ENCODE results near the gene C1QTNF8.
A peak's percentile ranks its signal among the peaks of the same experiment; 100 is the strongest.

The C1QTNF8 gene

GRCh38 chr16:1108299-1109252 lies 12.5 kb upstream of the C1QTNF8 start:
- DNase-seq (ENCODE audit: insufficient read length, low spot score), result no peak
- FAIRE-seq, result no peak
- TF ChIP-seq CTCF (IDR thresholded peaks at IDR 0.05; ENCODE audit: insufficient read depth, missing control alignments), result no peak

- FAIRE-seq (no peak), DNase-seq (ENCODE audit: insufficient read length, low spot score) (no peak)
- no peak for TF ChIP-seq CTCF (IDR thresholded peaks at IDR 0.05; ENCODE audit: insufficient read depth, missing control alignments)
Measured at GRCh38 chr16:1107731-1108130, 11.7 kb upstream of the C1QTNF8 start.

DNA sequence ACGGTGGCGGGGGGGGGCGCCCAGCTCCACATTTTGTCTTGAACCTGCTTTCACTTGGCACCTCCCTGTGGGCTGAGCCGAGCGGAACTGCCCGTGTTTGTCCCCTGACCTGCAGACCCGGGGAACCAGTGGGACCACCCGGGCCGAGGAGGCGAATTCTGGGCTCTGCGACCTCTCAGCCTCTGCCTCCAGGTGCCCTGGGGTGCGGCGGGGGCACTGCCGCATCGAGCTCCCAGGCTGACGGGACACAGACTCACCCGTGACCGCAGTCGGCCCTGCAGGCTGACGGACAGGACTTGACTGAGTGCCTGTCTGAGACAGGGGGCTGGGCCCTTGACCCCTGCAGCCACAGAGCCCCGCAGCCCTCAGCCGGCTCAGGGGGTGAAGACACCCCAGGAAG lies 11.1 kb upstream of the C1QTNF8 start:
- TF ChIP-seq CTCF (IDR thresholded peaks at IDR 0.05; ENCODE audit: insufficient read depth, missing control alignments), result no peak
- FAIRE-seq (no peak), DNase-seq (ENCODE audit: insufficient read length, low spot score) (no peak)

DNA sequence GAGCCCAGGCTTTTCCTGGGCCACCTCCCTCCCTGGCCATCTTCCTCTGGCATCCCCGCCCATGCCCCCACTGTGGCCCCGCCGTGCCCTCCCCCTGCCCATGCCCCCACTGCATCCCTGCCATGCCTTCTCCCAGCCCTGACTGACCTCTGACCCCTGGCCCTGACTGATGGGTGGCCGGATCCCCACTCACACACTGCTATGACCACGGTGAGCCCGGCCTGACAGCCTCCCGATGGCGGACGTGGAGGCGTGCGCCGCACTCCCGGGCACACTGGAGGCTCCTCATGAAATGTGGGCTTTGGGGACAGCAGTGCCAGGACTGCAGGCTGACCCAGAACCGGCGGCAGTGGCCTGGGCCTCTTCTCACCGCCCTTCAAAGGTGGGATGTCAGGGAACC lies 10.6 kb upstream of the C1QTNF8 start:
- TF ChIP-seq CTCF (IDR thresholded peaks at IDR 0.05; ENCODE audit: insufficient read depth, missing control alignments), result no peak
- DNase-seq (ENCODE audit: insufficient read length, low spot score), result no peak
- FAIRE-seq, result no peak

GRCh38 chr16:1105888-1106620 lies 10.0 kb upstream of the C1QTNF8 start:
- DNase-seq (ENCODE audit: insufficient read length, low spot score) (peak; percentile 98), FAIRE-seq (no peak)

DNA sequence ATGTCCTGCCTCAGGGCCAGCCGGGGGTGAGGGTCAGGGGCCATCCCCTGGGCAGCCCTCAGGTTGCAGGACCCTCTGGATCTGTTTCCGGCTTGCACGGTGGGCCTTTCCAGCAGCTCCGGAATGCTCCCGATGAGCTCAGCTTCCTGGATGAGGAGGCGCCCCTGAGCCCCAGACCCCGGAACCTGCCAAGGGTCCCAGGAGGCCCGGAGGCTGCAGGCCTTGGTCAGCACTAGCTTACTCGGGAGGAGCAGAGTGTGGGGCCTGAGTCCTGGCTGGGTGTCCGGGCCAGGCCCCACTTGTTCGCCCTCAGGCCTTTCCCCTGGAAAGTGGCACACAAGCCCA lies 7.6 kb upstream of the C1QTNF8 start:
- no peak for TF ChIP-seq CTCF (IDR thresholded peaks at IDR 0.05; ENCODE audit: insufficient read depth, missing control alignments)
- DNase-seq (ENCODE audit: insufficient read length, low spot score), result no peak
- no peak for FAIRE-seq

More at GRCh38 chr16:1105888-1106620, 10.0 kb upstream of the C1QTNF8 start:
- TF ChIP-seq CTCF (IDR thresholded peaks at IDR 0.05; ENCODE audit: insufficient read depth, missing control alignments), result peak; percentile 83

Data from D721Med (cell line).